Hippocampal formation (tissue), 2 donors: ENCODE data around the gene GP5.

Experiments
- DNase-seq, 2 donors: peaks; one replicate each; lab custom pipeline; 2025; lab: John Stamatoyannopoulos, UW

GP5 gene

GRCh38 chr3:194399166-194399565, at the start of gene GP5:
GP5 (minus strand) TSS chr3:194399266; CDS start chr3:194398282, 984 bp downstream.
- DNase-seq, result no peak

DNA sequence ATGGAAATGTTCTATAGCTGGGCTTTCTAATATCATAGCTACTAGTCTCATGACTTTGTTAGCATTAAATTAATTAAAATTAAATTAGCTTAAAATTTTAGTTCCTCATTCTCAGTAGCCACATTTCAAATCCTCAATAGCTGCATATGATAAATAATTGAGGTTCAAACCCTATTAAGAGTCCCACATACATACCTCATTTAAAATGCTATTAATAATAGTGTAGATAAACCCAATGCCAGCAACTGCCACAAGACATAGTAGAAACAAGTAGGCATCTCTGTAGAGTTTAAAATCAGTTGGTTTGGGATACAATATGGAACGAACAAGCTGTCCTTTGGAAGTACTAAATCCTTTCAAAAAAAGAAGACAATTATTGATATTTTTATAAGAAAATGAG, 48.6 kb upstream of the GP5 start:
- no peak for DNase-seq

DNA sequence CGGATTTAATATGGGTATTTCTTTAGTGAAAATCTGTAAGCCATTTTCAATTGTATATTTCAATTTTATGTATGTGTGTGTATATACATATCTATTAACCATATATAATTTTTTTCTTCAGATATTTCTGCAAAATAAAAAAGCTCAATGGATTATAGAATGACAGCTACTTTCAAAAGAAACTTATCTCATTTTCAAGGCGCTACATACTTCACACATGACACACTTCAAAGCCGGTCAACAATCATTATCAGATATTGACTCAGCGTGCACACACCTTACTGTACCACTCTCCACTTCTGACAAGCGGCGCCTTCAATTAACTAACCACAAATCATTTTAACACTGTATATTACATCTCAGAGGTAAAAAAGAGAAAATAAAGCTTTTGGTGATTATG, 48.1 kb upstream of the GP5 start:
- no peak for DNase-seq

DNA sequence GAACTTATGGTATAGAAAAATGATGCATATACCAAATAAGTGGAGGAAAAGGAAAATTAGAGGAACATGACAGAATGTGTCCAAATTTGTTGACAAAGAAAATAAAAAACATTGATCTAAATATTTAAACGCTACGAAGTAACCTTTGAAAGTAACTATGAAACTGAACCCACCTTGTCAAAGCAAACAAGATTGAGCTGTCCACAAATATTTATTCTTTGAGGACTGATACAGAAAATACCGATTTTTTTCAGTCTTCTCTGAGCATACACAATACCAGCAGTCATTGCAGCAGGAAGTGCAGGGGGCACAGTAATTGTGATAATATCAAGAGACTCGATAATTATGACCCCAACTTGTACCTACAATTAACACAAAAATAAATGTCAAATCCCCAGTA, 47.7 kb upstream of the GP5 start:
- DNase-seq, result no peak

GRCh38 chr3:194446172-194446571, 47.1 kb upstream of the GP5 start:
- no peak for DNase-seq

DNA sequence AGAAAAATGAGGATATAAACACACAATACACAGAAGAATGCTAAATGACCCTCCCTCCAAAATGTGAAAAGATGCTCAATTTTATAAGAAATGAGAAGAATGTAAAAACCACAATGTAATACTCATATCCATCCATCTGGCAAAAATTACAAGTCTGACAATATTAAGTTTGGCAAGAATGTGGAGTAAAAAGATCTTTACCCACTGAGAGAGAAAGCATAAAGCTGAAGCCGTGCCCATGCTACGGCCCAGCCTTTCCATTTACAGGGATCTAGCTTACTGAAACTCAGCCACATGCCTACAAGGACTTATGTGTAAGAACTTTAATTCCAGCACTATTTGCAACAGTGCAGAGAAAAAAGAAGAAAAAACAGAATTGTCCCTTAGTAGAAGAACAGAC, 44.8 kb upstream of the GP5 start:
- no peak for DNase-seq

- no peak for DNase-seq
These were observed 41.7 kb upstream of the GP5 start for GRCh38 chr3:194440756-194441155.

DNA sequence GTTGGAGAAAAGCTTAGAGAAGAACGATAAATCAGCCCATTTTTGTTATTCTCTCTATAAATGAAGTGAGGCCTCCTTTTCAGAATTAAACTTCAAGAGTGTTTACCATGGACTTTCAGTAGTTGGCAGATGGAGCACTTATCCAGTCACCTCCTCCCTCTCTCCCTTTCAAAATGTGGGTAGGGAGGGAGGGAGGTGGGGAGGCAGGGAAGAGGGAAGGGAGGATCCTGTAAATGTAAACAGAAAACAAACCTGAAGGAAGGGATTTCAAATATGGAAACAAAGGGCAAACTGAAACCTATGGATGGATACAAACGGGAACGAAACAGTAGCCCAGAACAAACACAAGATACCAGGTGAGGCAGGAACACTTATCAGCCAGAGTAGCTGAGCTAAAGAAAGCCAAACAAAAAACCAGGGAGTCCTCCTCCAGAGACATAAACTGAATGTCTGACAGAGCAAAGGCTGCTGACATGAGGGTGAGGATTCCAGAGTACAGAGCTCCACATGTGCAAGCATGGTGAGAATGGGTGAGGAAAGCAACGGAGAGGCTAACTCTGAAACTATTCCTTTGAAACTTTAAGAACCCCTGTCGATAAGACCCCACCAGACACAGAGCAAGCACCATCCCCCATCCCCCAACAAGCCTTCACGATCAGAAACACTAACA, 41.0 kb upstream of the GP5 start:
- no peak for DNase-seq

DNA sequence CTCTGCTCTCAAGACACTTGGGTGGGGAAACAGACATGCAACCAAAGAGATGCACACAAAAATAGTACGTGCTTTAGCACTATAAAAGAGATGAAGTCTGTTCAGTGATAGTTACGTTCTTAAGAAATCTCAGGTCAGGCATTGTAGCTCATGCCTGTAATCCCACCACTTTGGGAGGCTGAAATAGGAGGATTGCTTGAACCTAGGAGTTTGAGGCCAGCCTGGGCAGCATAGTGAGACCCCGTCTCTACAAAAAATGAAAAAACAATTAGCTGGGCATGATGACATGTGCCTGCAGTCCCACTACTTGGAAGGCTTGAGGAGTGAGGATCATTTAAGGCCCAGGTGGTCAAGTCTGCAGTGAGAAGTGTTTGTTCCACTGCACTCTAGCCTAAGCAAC, 35.4 kb upstream of the GP5 start:
- DNase-seq, result no peak

DNA sequence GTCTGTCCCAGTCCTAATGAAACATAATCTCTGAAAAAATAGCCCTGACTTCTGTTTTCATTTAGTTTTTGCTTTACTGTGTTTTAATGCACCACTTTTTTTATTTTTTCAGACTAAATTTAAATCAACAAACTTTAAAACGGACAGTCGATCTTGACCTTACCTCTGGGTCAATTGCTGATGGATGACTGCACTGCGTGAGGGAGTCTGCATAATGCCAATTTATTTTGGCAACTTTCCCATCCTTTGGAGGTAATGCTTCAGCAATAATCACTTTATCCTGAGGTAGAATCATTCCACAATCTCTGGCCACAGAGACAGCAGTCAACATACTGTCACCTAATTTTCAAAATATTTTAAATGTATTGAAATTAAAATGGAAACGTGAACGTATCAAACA, 32.5 kb upstream of the GP5 start:
- DNase-seq, result no peak

GRCh38 chr3:194425399-194425798, 26.3 kb upstream of the GP5 start:
- no peak for DNase-seq

DNA sequence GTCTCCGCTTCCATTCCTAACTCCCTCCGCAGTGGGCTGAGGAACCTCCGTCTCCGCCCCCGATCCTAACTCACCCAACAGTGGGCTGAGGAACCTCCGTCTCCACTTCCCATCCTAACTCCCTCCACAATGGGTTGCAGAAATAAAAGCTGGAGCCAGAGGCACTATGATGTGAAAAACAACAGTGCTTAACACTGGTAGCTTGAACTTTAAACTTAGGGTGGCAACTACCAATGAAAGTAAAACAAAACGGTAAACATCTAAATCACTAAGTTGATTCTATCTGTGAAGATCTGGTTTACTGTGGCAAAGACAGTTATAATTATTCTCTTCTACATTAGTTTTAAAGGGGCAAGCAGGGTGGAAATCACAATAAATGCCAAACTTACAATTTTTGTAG, 25.9 kb upstream of the GP5 start:
- DNase-seq, result no peak

DNA sequence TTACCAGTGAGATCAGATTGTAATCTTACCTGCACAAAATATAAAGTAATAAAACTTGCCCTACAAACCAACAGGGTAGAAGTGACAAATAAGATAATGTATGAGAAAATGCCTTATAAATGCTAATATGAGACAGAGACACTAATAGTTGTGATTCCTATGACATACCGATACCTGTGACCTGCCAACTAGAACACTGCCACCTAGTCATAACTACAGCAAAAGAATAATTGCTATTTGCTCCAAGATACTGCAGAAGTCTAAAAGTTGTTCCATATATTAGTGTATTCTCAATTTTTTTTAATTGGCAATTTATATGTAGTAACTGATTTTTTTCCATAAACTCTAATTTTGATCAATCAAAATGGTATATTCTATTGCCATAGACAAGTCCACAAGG, 25.3 kb upstream of the GP5 start:
- no peak for DNase-seq

- DNase-seq, result no peak
These were observed 24.3 kb upstream of the GP5 start for GRCh38 chr3:194423317-194423716.

DNA sequence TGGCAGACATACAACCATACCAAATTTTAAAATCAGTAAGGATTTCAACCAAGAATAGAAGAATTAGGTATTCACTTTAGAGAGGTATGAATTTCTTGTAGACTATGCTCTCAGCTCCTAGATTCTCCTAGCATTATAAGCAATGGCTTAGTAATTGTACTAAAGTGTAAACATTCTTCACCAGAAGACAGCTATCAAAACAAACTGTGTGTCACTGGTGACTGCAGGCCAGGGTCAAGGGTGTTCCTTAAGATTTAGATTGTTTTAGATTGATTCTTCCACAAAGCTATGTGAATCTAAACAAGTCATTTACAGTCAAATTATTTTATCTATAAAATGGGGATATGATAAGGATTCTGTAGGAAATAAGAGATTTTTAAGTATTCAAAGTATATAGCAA, 23.1 kb upstream of the GP5 start:
- no peak for DNase-seq

DNA sequence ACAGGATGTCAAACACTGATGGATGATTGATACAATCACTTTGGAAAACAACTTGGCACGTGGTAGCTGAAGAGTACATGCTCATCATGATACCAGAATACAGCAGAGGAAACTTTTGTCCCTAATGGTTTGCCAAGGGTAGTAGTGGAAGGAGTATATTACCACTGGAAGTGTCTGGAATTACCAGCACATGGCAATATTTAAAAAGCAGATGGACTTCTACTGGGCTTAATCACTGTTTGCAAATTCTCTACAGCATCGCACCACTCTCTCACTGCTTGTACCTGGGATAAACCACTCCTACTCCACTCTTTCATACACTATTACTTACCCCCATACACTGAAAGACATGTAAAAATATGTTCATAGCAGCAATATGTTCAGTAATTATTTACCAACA, 19.6 kb upstream of the GP5 start:
- no peak for DNase-seq

GRCh38 chr3:194407423-194407822, 8.4 kb upstream of the GP5 start:
- DNase-seq, result no peak

DNA sequence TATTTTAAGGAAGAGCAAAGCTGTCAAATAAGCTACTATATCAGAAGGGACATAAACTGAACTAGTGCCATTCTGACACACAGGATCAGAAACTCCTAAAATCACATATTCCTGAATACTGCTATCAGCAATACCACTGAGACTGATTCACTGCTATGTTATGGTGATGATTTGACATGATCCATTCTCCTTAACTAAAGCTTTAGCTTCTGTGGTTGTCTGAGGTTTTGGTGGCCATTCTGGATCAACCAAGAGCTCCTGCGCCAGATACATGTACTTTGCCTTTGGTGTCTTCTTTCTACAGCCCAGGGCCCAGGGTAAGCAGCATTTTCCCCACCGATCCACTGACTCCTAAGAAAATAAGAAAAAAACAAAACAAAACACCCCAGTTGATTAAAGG, 6.7 kb upstream of the GP5 start:
- no peak for DNase-seq

DNA sequence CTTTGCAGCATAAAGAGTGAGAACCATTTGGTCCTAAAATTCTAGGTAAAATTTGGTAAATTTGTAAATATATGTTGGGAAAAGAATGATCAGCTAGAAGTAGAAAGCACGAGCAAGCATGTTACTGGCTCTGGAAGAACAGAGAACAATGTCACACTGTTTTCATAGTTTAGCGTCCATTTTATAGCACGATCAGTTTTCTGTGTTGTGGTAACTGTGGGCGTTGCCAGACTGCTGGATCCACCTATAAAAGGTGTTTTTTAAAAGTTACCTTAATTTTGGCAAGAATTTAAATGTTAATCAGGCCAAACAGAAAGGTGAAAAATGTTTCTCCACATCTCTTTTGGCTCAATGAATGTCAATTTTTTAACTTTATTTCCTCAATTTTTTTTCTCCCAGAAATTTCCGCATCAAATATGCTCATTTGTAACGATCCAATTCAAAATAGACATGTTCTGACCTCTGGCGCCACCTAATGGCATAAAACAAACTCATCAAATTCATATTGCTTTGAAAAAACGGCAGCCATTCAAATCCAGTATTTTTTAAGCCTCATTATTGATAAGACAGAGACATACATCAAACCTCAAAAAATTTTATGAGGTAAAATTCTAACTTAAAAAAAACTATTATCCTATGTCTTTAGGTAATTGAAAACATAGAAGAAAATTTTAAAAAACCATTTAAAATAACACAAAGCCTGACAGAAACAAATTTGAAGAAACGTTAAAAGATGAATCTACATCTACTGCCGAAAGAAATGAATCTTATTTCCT, 5.5 kb upstream of the GP5 start:
- DNase-seq, result peak in 1 of 2 donors; percentile 38

- DNase-seq, result peak in 1 of 2 donors; percentile 5
These were observed 2.8 kb upstream of the GP5 start for GRCh38 chr3:194401868-194402329.

- DNase-seq, result no peak
These were observed 2.3 kb upstream of the GP5 start for GRCh38 chr3:194401346-194401745.

DNA sequence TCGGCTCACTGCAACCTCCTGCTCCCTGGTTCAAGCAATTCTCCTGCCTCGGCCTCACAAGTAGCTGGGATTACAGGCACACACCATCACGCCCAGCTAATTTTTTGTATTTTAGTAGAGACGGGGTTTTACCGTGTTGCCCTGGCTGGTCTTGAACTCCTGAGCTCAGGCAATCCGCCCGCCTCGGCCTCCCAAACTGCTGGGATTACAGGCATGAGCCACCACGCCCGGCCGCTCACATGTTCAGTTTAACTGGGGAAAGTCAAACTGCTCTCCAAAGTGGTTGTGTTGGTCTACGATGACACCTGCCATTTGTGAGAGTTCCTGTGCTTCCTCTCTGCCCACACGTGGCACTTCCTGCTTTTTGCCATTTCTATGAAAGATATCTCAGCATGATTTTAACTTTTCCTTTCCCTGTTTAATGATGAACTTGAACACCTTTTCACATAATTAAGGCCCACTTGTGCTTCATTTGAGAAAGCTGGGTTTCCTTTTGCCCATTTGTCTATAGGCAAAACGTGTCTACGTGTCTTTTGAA, 877 bp upstream of the GP5 start:
- DNase-seq, result no peak

DNA sequence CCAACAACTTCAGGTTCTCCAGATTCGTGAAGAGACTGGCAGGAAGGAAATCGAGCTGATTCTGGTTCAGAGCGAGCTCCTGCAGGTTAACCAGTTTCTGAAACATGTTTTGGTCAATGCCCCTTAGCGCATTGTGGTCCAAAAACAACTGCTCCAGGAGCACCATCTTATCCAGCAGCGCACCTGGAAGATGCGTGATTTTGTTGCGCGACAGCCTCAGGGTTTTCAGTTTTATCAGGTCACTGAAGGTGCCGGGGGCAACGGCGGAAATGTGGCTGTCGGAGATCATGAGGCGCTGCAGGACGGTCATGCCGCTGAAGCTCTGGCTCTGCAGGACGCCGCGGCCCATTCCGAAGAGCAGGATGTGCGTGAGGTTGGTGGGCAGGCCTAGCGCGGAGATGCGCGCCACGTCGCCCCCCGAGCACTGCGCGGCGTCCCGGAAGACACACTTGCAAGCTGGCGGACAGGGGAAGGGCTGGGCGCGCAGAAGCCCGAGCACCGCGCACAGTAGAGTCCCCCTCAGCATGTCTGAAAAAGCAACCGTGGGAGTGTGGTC, 1.2 kb downstream of the GP5 start:
- DNase-seq, result no peak
